SKM-1 treated with dmso at 0.1 percent for 144 hours (cell line): Measurements from ENCODE around the gene C2CD4C.
"Not testable (repeated sequence)": the region's sequence is repeated elsewhere in the genome, so short reads cannot be mapped to it uniquely, and the experiment has no call there.

Source experiments
- DNase-seq: peaks from one replicate; lab custom pipeline; 2025; ENCODE audit not compliant: unreplicated experiment; lab: John Stamatoyannopoulos, UW

The C2CD4C gene

GRCh38 chr19:400976-401865 is 7.7 kb downstream of the C2CD4C start:
- peak; percentile 82 for DNase-seq

- DNase-seq, result no peak
Measured at GRCh38 chr19:399370-399769, 9.6 kb downstream of the C2CD4C start.

GRCh38 chr19:398719-399118 is 10.2 kb downstream of the C2CD4C start:
- DNase-seq, result no peak

- no peak for DNase-seq
Measured at GRCh38 chr19:397941-398706, 10.8 kb downstream of the C2CD4C start.

- no peak for DNase-seq
Measured at GRCh38 chr19:397321-397720, 11.6 kb downstream of the C2CD4C start.

- DNase-seq, result no peak
Measured at GRCh38 chr19:395467-395866, 13.5 kb downstream of the C2CD4C start.

- DNase-seq, result not testable (repeated sequence)
Measured at GRCh38 chr19:394857-395256, 14.1 kb downstream of the C2CD4C start.

- not testable (repeated sequence) for DNase-seq
Measured at GRCh38 chr19:393560-393959, 15.4 kb downstream of the C2CD4C start.

- DNase-seq, result no peak
Measured at GRCh38 chr19:392375-392970, 16.5 kb downstream of the C2CD4C start.

- DNase-seq, result no peak
Measured at GRCh38 chr19:391726-392374, 17.1 kb downstream of the C2CD4C start.

GRCh38 chr19:391207-391557 is 17.8 kb downstream of the C2CD4C start:
- no peak for DNase-seq

- DNase-seq, result no peak
Measured at GRCh38 chr19:390386-391206, 18.4 kb downstream of the C2CD4C start.

- DNase-seq, result no peak
Measured at GRCh38 chr19:389935-390289, 19.0 kb downstream of the C2CD4C start.

- no peak for DNase-seq
Measured at GRCh38 chr19:389255-389934, 19.6 kb downstream of the C2CD4C start.

- no peak for DNase-seq
Measured at GRCh38 chr19:388691-389090, 20.3 kb downstream of the C2CD4C start.

GRCh38 chr19:387777-388176 is 21.2 kb downstream of the C2CD4C start:
- DNase-seq, result no peak

GRCh38 chr19:386632-387301 is 22.2 kb downstream of the C2CD4C start:
- DNase-seq, result not testable (repeated sequence)

- DNase-seq, result not testable (repeated sequence)
Measured at GRCh38 chr19:386189-386588, 22.8 kb downstream of the C2CD4C start.

- no peak for DNase-seq
Measured at GRCh38 chr19:384799-385169, 24.2 kb downstream of the C2CD4C start.
